Measurements from ENCODE around the gene PTDSS2.
"Not testable (repeated sequence)": the region's sequence is repeated elsewhere in the genome, so short reads cannot be mapped to it uniquely, and the experiment has no call there.

GRCh38 chr11:469026-469683 lies 19.1 kb downstream of the PTDSS2 start:
- not testable (repeated sequence) for TF ChIP-seq RXRA (IDR thresholded peaks at IDR 0.05); RAD21 (IDR thresholded peaks at IDR 0.05); JUND (IDR thresholded peaks at IDR 0.05); CTCF (IDR thresholded peaks at IDR 0.05; ENCODE audit: low read depth, low read length, missing input control); REST (IDR thresholded peaks at IDR 0.05); TAF1 (conservative IDR thresholded peaks at IDR 0.05); EGR1 (IDR thresholded peaks at IDR 0.05; ENCODE audit: low read depth in 2 of 2); GABPA (IDR thresholded peaks at IDR 0.05 in 1 of 2, conservative IDR thresholded peaks at IDR 0.05 in 1 of 2)
